Pancreas (tissue), 10 donors: ENCODE measurements around the gene PRAC2. TPM values are rescaled to one million over a fixed set of nuclear protein-coding genes. Genes with fewer than 3 reads are reported as not detected.

ENCODE experiments used
- ATAC-seq, 4 donors: fragments of 200-7000 bp; cut with Tn5 transposase; one replicate each; pipeline versions ENCODE4 v1.8.0 to v1.9.1; 2020; ENCODE audit warnings: mild to moderate bottlenecking in 4 of 4, moderate library complexity in 4 of 4
- DNase-seq, 6 donors: peaks; one replicate each; pipeline ENCODE4 v3.0.0-alpha.2; 2020
- FAIRE-seq: peaks from 2 replicates; lab custom pipeline; 2012; peaks lifted over from hg19 to GRCh38; lab: Jason Lieb, UNC
- H3K27ac ChIP-seq, 4 donors: fragments of 200-600 bp; sonication (generic); 1 replicate in 3 of 4; 2 replicates in 1 of 4; pipeline versions ENCODE4 v1.5.0 to v1.8.0; 2020
- H3K27me3 ChIP-seq, 4 donors: fragments of 200-600 bp; one replicate each; pipeline ENCODE4 v1.8.0; 2021
- H3K36me3 ChIP-seq, 3 donors: fragments of 200-600 bp; sonication (generic) in 1 of 3; one replicate each; pipeline versions ENCODE4 v1.5.0 to v1.8.0; 2020 to 2021
- H3K4me1 ChIP-seq, 3 donors: fragments of 200-600 bp; one replicate each; pipeline ENCODE4 v1.8.0; 2021
- H3K4me3 ChIP-seq, 4 donors: fragments of 200-600 bp; sonication (generic) in 2 of 4; one replicate each; pipeline versions ENCODE4 v1.5.0 to v1.8.0; 2020 to 2021
- H3K9me3 ChIP-seq, 4 donors: fragments of 200-600 bp; one replicate each; pipeline ENCODE4 v1.8.0; 2021
- WGBS, 2 donors: extraction: QIAGEN DNeasy Blood & Tissue Kit; methylation state at CpG; one replicate each; pipeline ENCODE4 v1.1.7; 2013; 5-methylcytosine and 5-hydroxymethylcytosine counted together
- intact Hi-C, 3 donors: fragments of 100-400 bp; cut with DNase I; formaldehyde crosslinking; loops; one replicate each; pipeline versions ENCODE4 v1.11.1 to v1.14.2; 2022
- polyA plus RNA-seq, 2 donors: library from polyadenylated mRNA; stranded (reverse); fragments of 200-250 nt; gene quantifications; one replicate each; pipeline ENCODE4 v1.2.3, GENCODE V29; 2013
- total RNA-seq, 6 donors: library from RNA; stranded (reverse); fragmentation: NEBNext Ultra II Directional in 4 of 6; extraction: Animal tissue kit (Norgen Biotek cat#: 25700) in 4 of 6; gene quantifications; one replicate each; pipeline versions ENCODE4 v1.2.1 to v1.2.4, GENCODE V29; 2021 to 2023
- TF ChIP-seq, protein P1 (sequence below), 4 donors: fragments of 200-600 bp; sonication (generic) in 3 of 4; IDR thresholded peaks; one replicate each; pipeline versions ENCODE4 v1.5.0 to v1.8.0; 2021; ENCODE audit warnings: antibody characterized with exemption in 4 of 4
- donor health status: healthy with polysubstance abuse.
- donor health status: DM: no; HTN: no; CAD: no; lungs with moderate emphysema.
- donor health status: DM: no; HTN: no; CAD: no.
- donor health status: control.
- donor health status: control.
- donor health status: Bipolar disorder and iron deficiency.
- donor health status: DM: yes; HTN: yes; CAD: no.
- donor health status: DM: no; HTN: no; CAD: no.
- donor health status: DM: no; HTN: no; CAD: no.
- donor health status: DM: yes; HTN: yes; CAD: no.

The PRAC2 gene
- total and polyA plus RNA-seq, 8 donors = not detected

GRCh38 chr17:48681609-48682008 is 41.4 kb upstream of the PRAC2 start:
- TF ChIP-seq, protein P1, sequence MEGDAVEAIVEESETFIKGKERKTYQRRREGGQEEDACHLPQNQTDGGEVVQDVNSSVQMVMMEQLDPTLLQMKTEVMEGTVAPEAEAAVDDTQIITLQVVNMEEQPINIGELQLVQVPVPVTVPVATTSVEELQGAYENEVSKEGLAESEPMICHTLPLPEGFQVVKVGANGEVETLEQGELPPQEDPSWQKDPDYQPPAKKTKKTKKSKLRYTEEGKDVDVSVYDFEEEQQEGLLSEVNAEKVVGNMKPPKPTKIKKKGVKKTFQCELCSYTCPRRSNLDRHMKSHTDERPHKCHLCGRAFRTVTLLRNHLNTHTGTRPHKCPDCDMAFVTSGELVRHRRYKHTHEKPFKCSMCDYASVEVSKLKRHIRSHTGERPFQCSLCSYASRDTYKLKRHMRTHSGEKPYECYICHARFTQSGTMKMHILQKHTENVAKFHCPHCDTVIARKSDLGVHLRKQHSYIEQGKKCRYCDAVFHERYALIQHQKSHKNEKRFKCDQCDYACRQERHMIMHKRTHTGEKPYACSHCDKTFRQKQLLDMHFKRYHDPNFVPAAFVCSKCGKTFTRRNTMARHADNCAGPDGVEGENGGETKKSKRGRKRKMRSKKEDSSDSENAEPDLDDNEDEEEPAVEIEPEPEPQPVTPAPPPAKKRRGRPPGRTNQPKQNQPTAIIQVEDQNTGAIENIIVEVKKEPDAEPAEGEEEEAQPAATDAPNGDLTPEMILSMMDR (IDR thresholded peaks at IDR 0.05) = no peak
- intact Hi-C loops = loop anchor here in 1 of 3 donors (10.0 kb wide), 1 partner anchor 103 kb away; no protein-coding TSS in a partner anchor
- no peak overlapping the region for H3K4me3 ChIP-seq
- H3K4me1 ChIP-seq = no peaks in the 10 kb centered on the region
- no peak overlapping the region for H3K27ac ChIP-seq
- FAIRE-seq (no peak), ATAC-seq (no peak), DNase-seq (no peak)
- no peaks in the 10 kb centered on the region for H3K9me3 ChIP-seq
- H3K27me3 ChIP-seq = peaks cover 0 to 10% (median 3%) of the 10 kb centered on the region in 4 donors
- no peaks in the 10 kb centered on the region for H3K36me3 ChIP-seq
- WGBS, 2 donors = 93 to 95% methylated on average over 1 of the region's 1 CpG

GRCh38 chr17:48690655-48691054 is 32.3 kb upstream of the PRAC2 start:
- no peak overlapping the region for H3K4me3 ChIP-seq
- no peak for DNase-seq
- no peaks in the 10 kb centered on the region for H3K4me1 ChIP-seq
- H3K9me3 ChIP-seq = no peaks in the 10 kb centered on the region
- FAIRE-seq = no peak
- TF ChIP-seq, protein P1 (IDR thresholded peaks at IDR 0.05) = no peak
- H3K27ac ChIP-seq = no peak overlapping the region
- intact Hi-C loops = no loop called here
- WGBS, 2 donors = 80% methylated on average over 5 of the region's 5 CpGs
- H3K36me3 ChIP-seq = no peaks in the 10 kb centered on the region
- no peak for ATAC-seq
- peaks cover 0 to 2% (median 0%) of the 10 kb centered on the region in 4 donors for H3K27me3 ChIP-seq

- ATAC-seq (no peak), FAIRE-seq (no peak), DNase-seq (no peak)
- 51 to 78% methylated on average over 1 of the region's 1 CpG for WGBS, 2 donors
- Histone ChIP-seq H3K4me3 (no peak overlapping the region), H3K4me1 (no peaks in the 10 kb centered on the region), H3K27ac (no peak overlapping the region), H3K36me3 (no peaks in the 10 kb centered on the region), H3K27me3 (peaks cover 0 to 14% (median 0%) of the 10 kb centered on the region in 4 donors), H3K9me3 (no peaks in the 10 kb centered on the region)
- intact Hi-C loops = no loop called here
- TF ChIP-seq, protein P1 (IDR thresholded peaks at IDR 0.05) = no peak
Observed at GRCh38 chr17:48692049-48692448, 30.9 kb upstream of the PRAC2 start.

DNA sequence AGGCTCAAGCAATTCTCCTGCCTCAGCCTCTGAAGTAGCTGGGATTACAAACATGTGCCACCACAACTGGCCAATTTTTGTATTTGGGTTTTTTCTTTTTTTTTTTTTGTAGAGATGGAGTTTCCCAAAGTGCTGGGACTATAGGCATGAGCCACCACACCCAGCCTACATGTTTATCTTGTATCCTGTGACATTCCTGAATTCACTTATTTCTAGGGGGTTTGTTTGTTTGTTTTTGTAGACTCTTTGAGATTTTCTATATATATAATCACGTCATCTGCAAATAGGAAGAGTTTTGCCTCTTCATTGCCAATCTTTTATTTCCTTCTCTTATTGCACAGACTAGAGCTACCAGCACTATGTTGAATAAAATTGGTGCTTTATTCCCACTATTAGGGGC is 29.8 kb upstream of the PRAC2 start:
- no peaks in the 10 kb centered on the region for H3K9me3 ChIP-seq
- H3K27me3 ChIP-seq = peaks cover 0 to 20% (median 0%) of the 10 kb centered on the region in 4 donors
- H3K4me3 ChIP-seq = no peak overlapping the region
- no peaks in the 10 kb centered on the region for H3K4me1 ChIP-seq
- TF ChIP-seq, protein P1 (IDR thresholded peaks at IDR 0.05) = no peak
- no peak for FAIRE-seq
- no peak for DNase-seq
- intact Hi-C loops = no loop called here
- H3K27ac ChIP-seq = no peak overlapping the region
- no peaks in the 10 kb centered on the region for H3K36me3 ChIP-seq
- ATAC-seq = no peak
- 25 to 27% methylated on average over 1 of the region's 1 CpG for WGBS, 2 donors

DNA sequence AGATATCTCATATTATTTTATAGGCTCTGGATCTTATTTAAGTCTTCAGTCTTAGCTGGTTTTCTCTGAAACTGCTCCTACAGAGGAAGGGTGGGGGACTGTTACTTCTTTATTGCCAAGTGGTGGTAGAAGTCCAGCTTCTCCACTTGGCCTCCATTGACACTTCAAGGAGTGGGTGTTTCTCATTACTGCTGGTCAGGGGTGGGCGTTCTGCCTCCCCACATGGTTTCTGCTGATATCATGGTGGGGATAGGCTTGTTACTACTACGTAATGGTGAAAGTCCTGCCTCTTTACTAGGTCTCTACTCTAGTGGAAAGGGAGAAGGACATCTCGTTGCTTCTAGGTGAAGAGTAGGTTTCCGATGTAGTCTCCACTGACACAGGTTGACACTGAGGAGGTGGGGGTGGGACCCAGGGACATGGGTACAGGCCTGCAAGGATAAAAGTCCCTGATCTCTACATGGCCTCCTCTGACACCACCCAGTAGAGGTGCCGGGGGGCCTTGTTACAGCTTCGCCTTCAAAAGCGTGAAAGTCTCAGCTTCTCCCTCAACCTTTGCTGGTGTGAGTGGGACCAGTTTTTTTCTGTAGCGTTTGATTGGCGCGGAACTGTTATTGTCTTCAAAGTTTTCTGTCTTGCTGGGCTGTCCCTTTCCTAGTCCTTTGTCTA is 21.0 kb upstream of the PRAC2 start:
- WGBS, 2 donors = 82 to 94% methylated on average over 10 of the region's 10 CpGs
- TF ChIP-seq, protein P1 (IDR thresholded peaks at IDR 0.05) = no peak
- Histone ChIP-seq H3K27me3 (peaks cover 0 to 23% (median 1%) of the 10 kb centered on the region in 4 donors), H3K9me3 (no peaks in the 10 kb centered on the region), H3K27ac (no peak overlapping the region), H3K4me1 (no peaks in the 10 kb centered on the region), H3K4me3 (no peak overlapping the region), H3K36me3 (no peaks in the 10 kb centered on the region)
- intact Hi-C loops = no loop called here
- no peak for DNase-seq
- no peak for ATAC-seq
- FAIRE-seq = no peak
